Dendritic cell treated with granulocyte-macrophage colony-stimulating factor and Interleukin-4, amounts not matched to agents 40 ng/mL and 50 ng/mL, for 4 days (primary cell): Measurements from ENCODE around the gene HMGN3.

Experiments
- H3K27ac Mint-ChIP-seq: one replicate; pipeline ENCODE4 v1.8.0; 2022; ENCODE audit warnings: mild to moderate bottlenecking, mixed read lengths
- H3K27me3 Mint-ChIP-seq: one replicate; pipeline ENCODE4 v1.8.0; 2022; ENCODE audit warnings: mild to moderate bottlenecking, mixed read lengths
- H3K36me3 Mint-ChIP-seq: one replicate; pipeline ENCODE4 v1.8.0; 2022; ENCODE audit warnings: low read depth, mixed read lengths
- H3K4me1 Mint-ChIP-seq: one replicate; pipeline ENCODE4 v1.8.0; 2022; ENCODE audit warnings: low read depth, mixed read lengths
- H3K4me3 Mint-ChIP-seq: one replicate; pipeline ENCODE4 v1.8.0; 2022; ENCODE audit warnings: mild to moderate bottlenecking, moderate library complexity, mixed read lengths
- H3K9me3 Mint-ChIP-seq: one replicate; pipeline ENCODE4 v1.8.0; 2022; ENCODE audit warnings: mixed read lengths
- intact Hi-C: fragments of 100-400 bp; cut with micrococcal nuclease; formaldehyde crosslinking; loops from one replicate; pipeline ENCODE4 v1.15.0; 2022

The HMGN3 gene

DNA sequence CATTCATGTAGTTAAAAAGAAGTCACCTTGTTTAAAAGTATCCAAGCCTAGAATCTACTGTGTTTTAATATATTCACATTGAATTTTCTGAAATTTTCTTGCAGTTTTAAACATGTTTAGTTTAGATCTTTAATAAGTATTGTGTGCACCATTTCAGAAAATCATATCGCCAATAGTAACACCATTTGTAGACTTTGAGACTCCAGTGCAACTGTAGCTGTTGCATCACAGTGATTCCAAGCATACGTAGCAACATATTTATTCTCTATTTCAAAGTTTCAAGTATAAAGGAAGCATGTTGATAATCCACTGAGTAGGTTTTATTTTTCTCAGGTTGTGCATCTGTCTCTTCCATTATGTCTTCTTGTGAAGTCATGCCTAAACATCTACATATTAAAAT is 46.4 kb downstream of the HMGN3 start:
- intact Hi-C loops, result no loop called here
- Mint-ChIP-seq H3K4me1 (no peaks in the 10 kb centered on the region), H3K4me3 (no peak overlapping the region), H3K9me3 (peaks cover 17% of the 10 kb centered on the region), H3K27ac (no peak overlapping the region), H3K27me3 (peaks cover 3% of the 10 kb centered on the region), H3K36me3 (no peaks in the 10 kb centered on the region)

- no peak overlapping the region for H3K4me3 Mint-ChIP-seq
- H3K27me3 Mint-ChIP-seq, result peaks cover 3% of the 10 kb centered on the region
- H3K27ac Mint-ChIP-seq, result no peak overlapping the region
- H3K36me3 Mint-ChIP-seq, result no peaks in the 10 kb centered on the region
- intact Hi-C loops, result no loop called here
- H3K9me3 Mint-ChIP-seq, result peaks cover 9% of the 10 kb centered on the region
- H3K4me1 Mint-ChIP-seq, result no peaks in the 10 kb centered on the region
Observed at GRCh38 chr6:79186564-79186963, 47.9 kb downstream of the HMGN3 start.

DNA sequence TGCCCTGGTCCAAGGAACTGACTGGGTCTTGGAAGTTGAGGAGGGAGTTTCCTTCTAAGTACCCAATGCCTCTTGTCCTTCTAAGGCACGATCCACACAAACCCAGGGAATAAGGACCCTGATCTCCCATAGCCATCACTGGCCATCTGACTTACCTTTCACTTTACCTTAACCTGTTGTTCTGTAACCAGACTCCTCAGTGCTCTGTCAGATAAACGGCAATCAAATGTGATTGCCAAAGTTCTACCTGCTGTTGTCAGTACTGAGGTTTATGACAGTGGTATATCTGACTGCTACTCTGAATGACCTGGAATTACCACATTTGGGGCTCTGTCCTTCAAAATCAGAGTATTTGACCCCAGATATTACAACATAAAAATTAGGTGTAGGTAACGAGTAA is 49.8 kb downstream of the HMGN3 start:
- H3K36me3 Mint-ChIP-seq, result no peaks in the 10 kb centered on the region
- peaks cover 2% of the 10 kb centered on the region for H3K27me3 Mint-ChIP-seq
- no peaks in the 10 kb centered on the region for H3K4me1 Mint-ChIP-seq
- H3K9me3 Mint-ChIP-seq, result no peaks in the 10 kb centered on the region
- no peak overlapping the region for H3K27ac Mint-ChIP-seq
- no peak overlapping the region for H3K4me3 Mint-ChIP-seq
- intact Hi-C loops, result no loop called here

- H3K27me3 Mint-ChIP-seq, result peaks cover 2% of the 10 kb centered on the region
- H3K4me1 Mint-ChIP-seq, result no peaks in the 10 kb centered on the region
- H3K27ac Mint-ChIP-seq, result no peak overlapping the region
- H3K9me3 Mint-ChIP-seq, result no peaks in the 10 kb centered on the region
- intact Hi-C loops, result no loop called here
- no peak overlapping the region for H3K4me3 Mint-ChIP-seq
- no peaks in the 10 kb centered on the region for H3K36me3 Mint-ChIP-seq
Observed at GRCh38 chr6:79184086-79184485, 50.4 kb downstream of the HMGN3 start.

- Mint-ChIP-seq H3K9me3 (no peaks in the 10 kb centered on the region), H3K36me3 (no peaks in the 10 kb centered on the region), H3K4me3 (no peak overlapping the region), H3K4me1 (no peaks in the 10 kb centered on the region), H3K27me3 (no peaks in the 10 kb centered on the region), H3K27ac (no peak overlapping the region)
- intact Hi-C loops, result no loop called here
Observed at GRCh38 chr6:79180052-79180451, 54.4 kb downstream of the HMGN3 start.

DNA sequence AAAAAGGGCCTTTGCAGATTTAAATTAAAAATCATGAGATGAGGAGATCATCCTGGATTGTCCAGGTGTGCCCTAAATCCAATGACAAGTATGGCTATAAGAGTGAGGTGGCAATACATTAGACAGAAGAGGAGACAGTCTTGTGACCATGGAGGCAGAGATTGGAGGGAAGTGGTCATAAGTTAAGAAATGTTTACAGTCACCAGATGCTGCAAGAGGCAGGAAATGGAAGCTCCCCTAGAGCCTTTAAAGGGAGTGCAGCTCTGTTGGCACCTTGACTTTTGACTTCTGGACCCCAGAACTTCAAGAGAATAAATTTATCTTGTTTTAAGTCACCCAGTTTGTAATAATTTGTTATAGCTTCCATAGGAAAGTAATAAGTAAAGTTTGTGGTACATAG is 61.1 kb downstream of the HMGN3 start:
- intact Hi-C loops, result no loop called here
- Mint-ChIP-seq H3K4me3 (no peak overlapping the region), H3K9me3 (no peaks in the 10 kb centered on the region), H3K4me1 (peaks cover 4% of the 10 kb centered on the region), H3K27ac (no peak overlapping the region), H3K36me3 (no peaks in the 10 kb centered on the region), H3K27me3 (no peaks in the 10 kb centered on the region)

- Mint-ChIP-seq H3K4me3 (no peak overlapping the region), H3K27ac (no peak overlapping the region), H3K9me3 (no peaks in the 10 kb centered on the region), H3K27me3 (no peaks in the 10 kb centered on the region), H3K4me1 (peaks cover 4% of the 10 kb centered on the region), H3K36me3 (no peaks in the 10 kb centered on the region)
- intact Hi-C loops, result no loop called here
Observed at GRCh38 chr6:79170959-79171358, 63.5 kb downstream of the HMGN3 start.

GRCh38 chr6:79170431-79170830 is 64.1 kb downstream of the HMGN3 start:
- Mint-ChIP-seq H3K27ac (no peak overlapping the region), H3K4me1 (peaks cover 4% of the 10 kb centered on the region)

GRCh38 chr6:79168695-79168980 is 65.8 kb downstream of the HMGN3 start:
- no peak overlapping the region for H3K27ac Mint-ChIP-seq
- peaks cover 4% of the 10 kb centered on the region for H3K4me1 Mint-ChIP-seq
- H3K9me3 Mint-ChIP-seq, result no peaks in the 10 kb centered on the region
- no peaks in the 10 kb centered on the region for H3K36me3 Mint-ChIP-seq
- H3K27me3 Mint-ChIP-seq, result no peaks in the 10 kb centered on the region
- intact Hi-C loops, result no loop called here
- no peak overlapping the region for H3K4me3 Mint-ChIP-seq

More at GRCh38 chr6:79170431-79170830, 64.1 kb downstream of the HMGN3 start:
- Mint-ChIP-seq H3K27me3 (no peaks in the 10 kb centered on the region), H3K36me3 (no peaks in the 10 kb centered on the region), H3K9me3 (no peaks in the 10 kb centered on the region), H3K4me3 (no peak overlapping the region)
- intact Hi-C loops, result no loop called here

- Mint-ChIP-seq H3K36me3 (no peaks in the 10 kb centered on the region), H3K27me3 (no peaks in the 10 kb centered on the region), H3K4me3 (no peak overlapping the region), H3K4me1 (peaks cover under 1% of the 10 kb centered on the region), H3K27ac (no peak overlapping the region), H3K9me3 (no peaks in the 10 kb centered on the region)
- intact Hi-C loops, result no loop called here
Observed at GRCh38 chr6:79167931-79168694, 66.4 kb downstream of the HMGN3 start.

- no peaks in the 10 kb centered on the region for H3K36me3 Mint-ChIP-seq
- no peaks in the 10 kb centered on the region for H3K4me1 Mint-ChIP-seq
- H3K4me3 Mint-ChIP-seq, result no peak overlapping the region
- no peaks in the 10 kb centered on the region for H3K27me3 Mint-ChIP-seq
- H3K27ac Mint-ChIP-seq, result no peak overlapping the region
- intact Hi-C loops, result no loop called here
- peaks cover 9% of the 10 kb centered on the region for H3K9me3 Mint-ChIP-seq
Observed at GRCh38 chr6:79159846-79160245, 74.6 kb downstream of the HMGN3 start.

DNA sequence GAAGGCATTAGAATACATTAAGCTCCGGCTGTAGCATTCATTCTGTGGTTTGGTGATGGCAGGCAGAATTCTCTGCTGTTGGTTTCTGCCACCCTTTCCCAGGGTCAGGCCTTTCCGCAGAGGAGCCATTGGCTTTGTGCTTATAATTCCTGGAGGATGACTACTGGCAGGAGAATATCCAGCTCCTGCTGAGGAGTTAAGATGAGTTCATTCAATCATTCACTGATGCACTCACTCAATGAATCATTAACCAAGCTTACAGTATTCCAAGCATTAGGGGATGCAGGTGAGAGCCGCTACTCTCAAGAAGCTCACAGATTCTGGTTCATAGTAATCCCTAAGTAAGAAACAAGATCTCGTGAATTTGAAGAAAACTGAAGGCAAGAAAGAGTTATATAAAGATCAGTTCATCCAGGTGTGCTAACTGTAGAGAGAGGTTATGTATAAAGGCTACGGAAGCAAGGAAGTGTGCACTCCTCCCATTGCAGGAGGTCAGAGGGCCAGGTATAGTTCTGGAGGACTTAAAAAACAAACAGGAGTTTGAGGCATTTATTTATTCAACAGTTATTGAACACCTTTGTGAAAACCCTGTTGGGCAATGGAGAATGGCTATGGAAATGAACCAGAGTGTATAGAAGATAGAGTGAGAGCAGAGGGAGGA is 75.5 kb downstream of the HMGN3 start:
- H3K4me1 Mint-ChIP-seq, result no peaks in the 10 kb centered on the region
- no peak overlapping the region for H3K4me3 Mint-ChIP-seq
- H3K27ac Mint-ChIP-seq, result no peak overlapping the region
- intact Hi-C loops, result no loop called here
- H3K9me3 Mint-ChIP-seq, result peaks cover 9% of the 10 kb centered on the region
- no peaks in the 10 kb centered on the region for H3K36me3 Mint-ChIP-seq
- no peaks in the 10 kb centered on the region for H3K27me3 Mint-ChIP-seq

- Mint-ChIP-seq H3K27me3 (no peaks in the 10 kb centered on the region), H3K4me1 (no peaks in the 10 kb centered on the region), H3K9me3 (peaks cover 9% of the 10 kb centered on the region), H3K4me3 (no peak overlapping the region), H3K36me3 (no peaks in the 10 kb centered on the region), H3K27ac (no peak overlapping the region)
- intact Hi-C loops, result no loop called here
Observed at GRCh38 chr6:79157961-79158644, 76.4 kb downstream of the HMGN3 start.

DNA sequence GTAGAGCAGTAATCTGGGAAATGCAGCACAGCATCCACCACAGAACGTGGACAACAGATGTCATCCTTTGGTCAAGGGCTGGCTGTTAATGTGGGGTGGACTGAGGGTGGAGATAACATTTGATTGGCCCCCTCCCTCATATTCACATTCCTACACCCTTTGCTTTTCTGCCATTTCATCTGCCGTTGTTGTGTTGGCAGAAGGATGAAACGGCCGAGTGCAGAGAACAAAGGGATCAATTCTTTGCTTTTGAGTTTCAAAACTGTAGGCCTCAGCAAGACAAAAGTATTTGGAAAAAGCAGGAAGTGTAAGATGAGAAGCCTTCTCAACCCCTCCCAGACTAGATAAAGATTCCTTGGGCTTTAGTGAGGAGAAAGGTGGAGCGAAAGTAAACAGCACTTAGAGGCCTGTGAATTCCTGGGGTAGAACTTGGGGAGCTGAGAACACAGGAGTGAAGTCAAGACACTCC is 82.2 kb downstream of the HMGN3 start:
- no peaks in the 10 kb centered on the region for H3K27me3 Mint-ChIP-seq
- H3K27ac Mint-ChIP-seq, result no peak overlapping the region
- no peak overlapping the region for H3K4me3 Mint-ChIP-seq
- H3K4me1 Mint-ChIP-seq, result no peaks in the 10 kb centered on the region
- no peaks in the 10 kb centered on the region for H3K9me3 Mint-ChIP-seq
- H3K36me3 Mint-ChIP-seq, result no peaks in the 10 kb centered on the region
- intact Hi-C loops, result no loop called here
